Mammary epithelial cell (primary cell): ENCODE data around the gene GOLGA8B.
"Not testable (repeated sequence)": the region's sequence is repeated elsewhere in the genome, so short reads cannot be mapped to it uniquely, and the experiment has no call there.

Experiments used
- CTCF ChIP-seq, 2 donors: IDR thresholded peaks in 1 of 2; conservative IDR thresholded peaks in 1 of 2; 2 replicates each; pipeline ENCODE4 v1.5.1; 2011 to 2012; ENCODE audit warnings: inconsistent platforms in 2 of 2, low read length in 2 of 2, mild to moderate bottlenecking in 2 of 2, control low read depth in 1 of 2, low read depth in 1 of 2; ENCODE audit not compliant: insufficient read depth in 1 of 2; ENCODE audit errors: extremely low read depth in 1 of 2
- EZH2 ChIP-seq: IDR thresholded peaks from 2 replicates; pipeline ENCODE4 v1.6.1; 2012; ENCODE audit warnings: low read length, inconsistent platforms, borderline replicate concordance

DNA sequence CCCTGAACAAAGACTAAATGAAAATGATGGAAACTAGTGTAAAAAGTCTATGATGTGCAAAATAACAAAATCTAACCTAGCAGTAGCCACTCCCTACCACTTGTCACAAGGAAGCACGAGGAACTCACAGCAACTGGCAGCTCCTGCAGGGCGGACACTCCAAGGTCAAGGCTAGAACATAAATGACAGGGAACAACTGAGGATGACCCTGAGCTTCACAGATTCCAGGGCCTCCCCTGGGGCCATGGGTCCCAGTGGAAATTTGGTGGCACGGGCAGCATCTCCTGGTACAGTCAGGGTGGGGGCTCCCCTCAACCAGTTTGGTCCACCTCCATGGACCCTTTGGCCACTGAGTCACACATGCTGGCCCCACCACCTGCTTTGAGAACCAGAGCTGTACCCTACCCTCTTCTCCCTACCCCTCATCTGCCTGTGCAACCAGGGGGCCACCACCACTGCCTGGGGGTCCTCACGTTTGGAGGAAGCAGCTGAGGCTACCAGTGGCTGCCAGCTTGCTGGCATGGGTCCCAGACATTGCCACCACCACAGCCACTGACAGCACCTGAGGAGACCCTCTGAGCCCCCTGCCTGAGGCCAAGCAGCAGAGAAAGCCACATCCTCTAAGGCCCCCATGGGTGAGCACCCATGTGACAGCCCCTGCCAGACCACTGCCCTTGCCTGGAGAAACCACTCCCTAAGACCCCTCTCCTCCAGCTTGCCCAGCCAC lies 13.6 kb downstream of the GOLGA8B start:
- TF ChIP-seq CTCF (conservative IDR thresholded peaks at IDR 0.05 in 1 of 2, IDR thresholded peaks at IDR 0.05 in 1 of 2; ENCODE audit: extremely low read depth in 1 of 2, insufficient read depth in 1 of 2, low read depth in 1 of 2, low read length in 2 of 2); EZH2: not testable (repeated sequence)
